Measurements from ENCODE around the gene C2CD3. TPM values are rescaled to one million over a fixed set of nuclear protein-coding genes. Genes with fewer than 3 reads are reported as not detected.

The C2CD3 gene
- total and polyA plus RNA-seq, 10 of the 15 experiments (the other 5 are each of a cell fraction or from before 2014, with no cell fraction given): 2.3 to 24.0 (median 16.3) TPM

DNA sequence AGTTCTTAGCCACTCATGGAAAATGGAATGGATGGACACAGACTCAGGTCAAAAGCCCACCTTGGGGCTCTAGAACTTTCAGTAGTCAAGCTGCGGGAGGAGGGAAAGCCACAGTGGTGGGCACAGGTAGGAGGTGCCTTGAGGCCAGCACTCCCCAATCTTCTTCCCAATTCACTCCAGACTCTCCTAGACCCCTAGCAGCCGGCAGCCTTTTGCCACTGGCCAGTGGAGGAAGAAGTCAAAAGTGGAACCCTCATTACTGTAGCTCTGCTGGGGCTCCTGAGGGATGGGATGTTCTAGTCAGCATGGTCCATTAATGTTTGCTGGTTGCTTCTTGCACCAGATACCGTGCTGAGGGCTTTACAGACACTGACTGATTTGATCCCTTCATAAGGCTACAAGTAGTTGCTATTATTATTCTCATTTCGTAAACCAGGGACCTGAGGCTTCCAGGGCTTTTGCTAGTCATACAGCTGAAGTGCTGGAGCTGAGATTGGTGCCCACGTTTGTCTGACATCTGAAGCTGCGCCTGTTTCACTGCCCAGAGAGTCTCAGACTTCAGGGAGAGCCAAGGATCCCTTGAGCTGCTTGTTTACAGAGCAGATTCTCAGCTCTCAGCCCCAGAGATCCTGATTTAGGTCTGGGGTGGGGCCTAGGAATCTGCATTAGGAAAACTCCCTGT lies 163.0 kb downstream of the C2CD3 start:
- CTCF ChIA-PET: interaction anchor here (0.6 to 1.9 kb wide), 4 partner anchors 10 to 462 kb away, joined by 3 to 5 read pairs (median 4); no protein-coding TSS in a partner anchor
- Histone ChIP-seq H4K20me1 (ENCODE audit: control insufficient read depth, insufficient read depth) (no peaks in the 10 kb centered on the region), H3K4me3 (no peak overlapping the region), H3K36me3 (ENCODE audit: control insufficient read depth in 2 of 2, insufficient read depth in 2 of 2, low read length in 1 of 2) (peaks cover 0 to 1% of the 10 kb centered on the region in 2 experiments; a peak in 3 of 4 replicates), H3K9me3 (replicated peaks; ENCODE audit: control insufficient read depth, insufficient read depth, low read length) (no peaks in the 10 kb centered on the region), H3K27me3 (replicated peaks in 1 of 2; ENCODE audit: control insufficient read depth in 2 of 2, insufficient read depth in 2 of 2, low read length in 1 of 2) (no peaks in the 10 kb centered on the region), H3K79me2 (ENCODE audit: control insufficient read depth, insufficient read depth, low read length) (no peaks in the 10 kb centered on the region), H3K9ac (ENCODE audit: control insufficient read depth, insufficient read depth, low read length) (no peak overlapping the region), H3K4me1 (ENCODE audit: control insufficient read depth, insufficient read depth, low read length) (peaks cover 27% of the 10 kb centered on the region), H2AFZ (ENCODE audit: control insufficient read depth, low read depth, low read length) (no peak overlapping the region), H3K27ac (ENCODE audit: control insufficient read depth, insufficient read depth) (no peak overlapping the region), H3K4me2 (ENCODE audit: control insufficient read depth, insufficient read depth) (no peak overlapping the region)
- POLR2A ChIA-PET: interaction anchor here (0.5 to 1.0 kb wide), 2 partner anchors 11 to 47 kb away, joined by 4 read pairs; no protein-coding TSS in a partner anchor
- TF ChIP-seq EGR1 (IDR thresholded peaks at IDR 0.05; ENCODE audit: borderline replicate concordance in 1 of 2, low read depth in 2 of 2, low read length in 2 of 2) (no peak), EED (IDR thresholded peaks at IDR 0.05; ENCODE audit: low read depth) (no peak), LARP7 (IDR thresholded peaks at IDR 0.05) (no peak), ESRRA (IDR thresholded peaks at IDR 0.05; ENCODE audit: low read length) (no peak), POU2F2 (IDR thresholded peaks at IDR 0.05; ENCODE audit: borderline replicate concordance, low read depth, low read length) (no peak)
- intact Hi-C loops (cut with micrococcal nuclease; ENCODE audit: unreplicated experiment): no loop called here
- no peak for ATAC-seq
- RAD21 ChIA-PET (ENCODE audit: unreplicated experiment): interaction anchor here (0.6 to 1.1 kb wide), 2 partner anchors 13 to 317 kb away, joined by 5 to 6 read pairs; no protein-coding TSS in a partner anchor
- BruUV-seq (replicated peaks): no TSS peak
- no peak for DNase-seq (ENCODE audit: low read depth, low spot score)
- in situ Hi-C loops (cut with MboI): no loop called here
- SMC1A ChIA-PET (ENCODE audit: uncharacterized antibody, unreplicated experiment): no interaction called here
- WGBS (ENCODE audit: insufficient coverage, insufficient replicate concordance, low lambda C conversion rate, missing lambda C conversion rate): 84% methylated on average over 6 of the region's 6 CpGs
- no peak for FAIRE-seq

DNA sequence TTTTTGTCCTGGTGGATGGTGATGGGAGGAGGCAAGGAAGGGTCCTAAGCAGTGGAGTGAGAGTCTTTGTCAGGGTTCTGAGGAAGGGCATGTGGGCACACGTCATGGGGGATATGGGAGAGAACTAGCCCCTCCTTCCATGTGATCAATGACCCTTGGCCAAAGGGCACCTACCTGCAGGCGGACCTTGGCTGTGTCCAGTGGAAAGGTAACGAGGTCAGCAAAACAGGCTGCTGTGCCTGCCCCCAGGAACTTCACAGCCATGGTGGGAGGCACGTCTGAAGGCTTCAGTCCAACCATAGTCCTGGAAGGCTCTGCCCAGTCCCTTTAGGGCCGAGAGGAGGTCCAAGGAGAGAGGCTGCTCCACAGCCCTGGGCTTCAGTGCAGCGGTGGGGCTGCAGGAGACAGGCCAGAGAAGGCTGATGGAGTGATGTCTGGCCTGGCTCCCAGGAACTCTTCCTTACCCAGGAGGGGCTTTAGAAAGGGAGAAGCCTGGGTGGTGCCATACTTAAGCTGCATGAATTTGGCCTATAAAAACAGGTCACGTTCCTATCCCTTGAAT lies 164.0 kb downstream of the C2CD3 start:
- no peaks in the 10 kb centered on the region for H3K79me2 ChIP-seq (ENCODE audit: control insufficient read depth, insufficient read depth, low read length)
- no peak overlapping the region for H2AFZ ChIP-seq (ENCODE audit: control insufficient read depth, low read depth, low read length)
- 78% methylated on average over 7 of the region's 7 CpGs for WGBS (ENCODE audit: insufficient coverage, insufficient replicate concordance, low lambda C conversion rate, missing lambda C conversion rate)
- no peaks in the 10 kb centered on the region for H4K20me1 ChIP-seq (ENCODE audit: control insufficient read depth, insufficient read depth)
- no peaks in the 10 kb centered on the region for H3K9me3 ChIP-seq (replicated peaks; ENCODE audit: control insufficient read depth, insufficient read depth, low read length)
- H3K9ac ChIP-seq (ENCODE audit: control insufficient read depth, insufficient read depth, low read length): no peak overlapping the region
- H3K27ac ChIP-seq (ENCODE audit: control insufficient read depth, insufficient read depth): no peak overlapping the region
- ChIA-PET CTCF (interaction anchor here (1.9 kb wide), 1 partner anchor 41 kb away, joined by 5 read pairs; no protein-coding TSS in a partner anchor), RAD21 (ENCODE audit: unreplicated experiment) (no interaction called here), SMC1A (ENCODE audit: uncharacterized antibody, unreplicated experiment) (no interaction called here), POLR2A (interaction anchor here (1.0 kb wide), 1 partner anchor 10 kb away, joined by 4 read pairs; no protein-coding TSS in a partner anchor)
- H3K4me1 ChIP-seq (ENCODE audit: control insufficient read depth, insufficient read depth, low read length): peaks cover 19% of the 10 kb centered on the region
- no peaks in the 10 kb centered on the region for H3K27me3 ChIP-seq (replicated peaks in 1 of 2; ENCODE audit: control insufficient read depth in 2 of 2, insufficient read depth in 2 of 2, low read length in 1 of 2)
- ATAC-seq (no peak), FAIRE-seq (no peak), DNase-seq (ENCODE audit: low read depth, low spot score) (no peak)
- intact Hi-C loops (cut with micrococcal nuclease; ENCODE audit: unreplicated experiment) (no loop called here), in situ Hi-C loops (cut with MboI) (no loop called here)
- no peak overlapping the region for H3K4me3 ChIP-seq
- H3K4me2 ChIP-seq (ENCODE audit: control insufficient read depth, insufficient read depth): no peak overlapping the region
- BruUV-seq (replicated peaks): no TSS peak
- H3K36me3 ChIP-seq (ENCODE audit: control insufficient read depth in 2 of 2, insufficient read depth in 2 of 2, low read length in 1 of 2): no peaks in the 10 kb centered on the region; a peak in 2 of 4 replicates
- TF ChIP-seq TAF1 (IDR thresholded peaks at IDR 0.05; ENCODE audit: borderline replicate concordance, low read depth, low read length) (no peak), NFXL1 (IDR thresholded peaks at IDR 0.05; ENCODE audit: borderline replicate concordance) (no peak), ZNF207 (IDR thresholded peaks at IDR 0.05; ENCODE audit: borderline replicate concordance) (no peak), NR2F1 (conservative IDR thresholded peaks at IDR 0.05) (no peak), STAT1 (conservative IDR thresholded peaks at IDR 0.05) (no peak), ELK1 (IDR thresholded peaks at IDR 0.05; ENCODE audit: low read depth, low read length) (no peak), CREM (IDR thresholded peaks at IDR 0.05; ENCODE audit: low read depth) (no peak), ZNF274 (IDR thresholded peaks at IDR 0.05; ENCODE audit: insufficient read depth, insufficient read length) (no peak), JUND (IDR thresholded peaks at IDR 0.05; ENCODE audit: low read depth, low read length) (no peak), CHD1 (IDR thresholded peaks at IDR 0.05; ENCODE audit: low read depth, low read length) (no peak), EED (IDR thresholded peaks at IDR 0.05; ENCODE audit: low read depth) (no peak), TBL1XR1 (IDR thresholded peaks at IDR 0.05; ENCODE audit: low read depth, low read length) (no peak)
